HG03520 (cell line): ENCODE data around the gene LIAS.
"Not testable (repeated sequence)": the region's sequence is repeated elsewhere in the genome, so short reads cannot be mapped to it uniquely, and the experiment has no call there.

Experiments used
- ATAC-seq: cut with Tn5 transposase; IDR thresholded peaks from one replicate; pipeline ENCODE4 v1.9.1; 2021; ENCODE audit warnings: mild to moderate bottlenecking, moderate library complexity; ENCODE audit not compliant: unreplicated experiment

The LIAS gene

GRCh38 chr4:39495446-39496213 is 36.8 kb downstream of the LIAS start:
- no peak for ATAC-seq

GRCh38 chr4:39497909-39498726 is 39.3 kb downstream of the LIAS start:
- ATAC-seq = no peak

GRCh38 chr4:39498727-39499020 is 39.8 kb downstream of the LIAS start:
- no peak for ATAC-seq

- no peak for ATAC-seq
These were observed 43.3 kb downstream of the LIAS start for GRCh38 chr4:39502019-39502663.

GRCh38 chr4:39502664-39503035 is 43.8 kb downstream of the LIAS start:
- ATAC-seq = not testable (repeated sequence)

- ATAC-seq = no peak
These were observed 45.7 kb downstream of the LIAS start for GRCh38 chr4:39504538-39504937.

GRCh38 chr4:39505581-39505980 is 46.7 kb downstream of the LIAS start:
- ATAC-seq = no peak

GRCh38 chr4:39510348-39510929 is 51.6 kb downstream of the LIAS start:
- no peak for ATAC-seq

GRCh38 chr4:39514266-39514665 is 55.4 kb downstream of the LIAS start:
- ATAC-seq = not testable (repeated sequence)

GRCh38 chr4:39514888-39515401 is 56.1 kb downstream of the LIAS start:
- ATAC-seq = no peak

GRCh38 chr4:39515669-39516401 is 57.0 kb downstream of the LIAS start:
- not testable (repeated sequence) for ATAC-seq

- ATAC-seq = no peak
These were observed 57.6 kb downstream of the LIAS start for GRCh38 chr4:39516407-39516966.

- no peak for ATAC-seq
These were observed 59.6 kb downstream of the LIAS start for GRCh38 chr4:39518484-39518883.

GRCh38 chr4:39521253-39521919 is 62.5 kb downstream of the LIAS start:
- no peak for ATAC-seq

- no peak for ATAC-seq
These were observed 63.2 kb downstream of the LIAS start for GRCh38 chr4:39522068-39522467.

- no peak for ATAC-seq
These were observed 65.5 kb downstream of the LIAS start for GRCh38 chr4:39524161-39524957.

GRCh38 chr4:39525822-39526690 is 67.2 kb downstream of the LIAS start:
- ATAC-seq = no peak

GRCh38 chr4:39526765-39527295 is 68.0 kb downstream of the LIAS start:
- no peak for ATAC-seq
